ENCODE measurements around the gene MYO9B. TPM values are rescaled to one million over a fixed set of nuclear protein-coding genes. Genes with fewer than 3 reads are reported as not detected.

Gene MYO9B
- total RNA-seq, 2 donors from 2014 or later, result 79.4 to 96.8 TPM

DNA sequence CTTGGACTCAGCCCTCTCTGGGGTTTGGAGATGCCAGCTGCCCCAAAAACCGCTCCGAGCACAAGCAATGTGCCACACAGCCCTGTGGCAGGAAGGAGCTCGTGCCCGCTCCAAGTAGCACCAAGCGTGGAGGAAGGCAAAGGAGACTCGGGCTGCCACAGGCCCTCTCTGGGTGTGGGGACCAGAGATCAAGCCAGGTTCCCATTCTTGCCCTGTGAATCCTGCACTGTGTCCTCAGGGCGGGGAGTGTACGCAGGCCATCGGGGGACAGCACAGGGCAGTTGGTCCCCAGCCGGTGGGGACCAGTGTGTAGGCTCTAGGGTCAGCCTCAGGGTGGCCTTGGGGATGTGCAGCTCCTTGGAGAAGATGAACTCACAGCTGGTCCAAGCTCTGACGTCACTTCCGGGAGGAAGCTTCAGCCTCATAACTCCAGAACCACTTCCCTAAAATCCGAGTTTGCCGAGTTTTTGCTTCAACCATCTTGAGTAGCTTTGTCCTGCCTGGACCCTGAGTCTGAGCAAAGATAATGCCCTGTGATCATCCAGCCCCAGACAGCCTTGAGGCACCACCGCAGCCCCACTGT, 39.6 kb upstream of the MYO9B start:
- Histone ChIP-seq H3K4me3 (ENCODE audit: low read length) (no peak overlapping the region), H3K27ac (ENCODE audit: low read depth, low read length) (no peak overlapping the region), H3K4me1 (ENCODE audit: control insufficient read depth, insufficient read depth, low read length) (no peaks in the 10 kb centered on the region), H3K9me3 (ENCODE audit: control insufficient read depth, low read length) (no peaks in the 10 kb centered on the region), H3K27me3 (ENCODE audit: control insufficient read depth, insufficient read depth, low read length, poor library complexity, severe bottlenecking) (no peaks in the 10 kb centered on the region), H3K36me3 (ENCODE audit: control insufficient read depth, insufficient read depth, low read length) (no peaks in the 10 kb centered on the region), H3K9ac (ENCODE audit: extremely low read depth, low read length, poor library complexity, severe bottlenecking) (no peak overlapping the region)
- Mint-ChIP-seq H3K27ac (peak overlapping the region; percentile 66), H3K27me3 (ENCODE audit: insufficient read depth) (peaks cover 2% of the 10 kb centered on the region), H3K4me1 (no peaks in the 10 kb centered on the region), H3K4me3 (no peak overlapping the region), H3K36me3 (ENCODE audit: low read depth) (no peaks in the 10 kb centered on the region), H3K9me3 (no peaks in the 10 kb centered on the region)
- no peak for DNase-seq
- WGBS, 2 experiments (ENCODE audit: insufficient coverage in 1 of 2, insufficient read length in 1 of 2), result 92 to 98% methylated on average over 11 to 15 of the region's 15 CpGs
- TF ChIP-seq, protein P1, sequence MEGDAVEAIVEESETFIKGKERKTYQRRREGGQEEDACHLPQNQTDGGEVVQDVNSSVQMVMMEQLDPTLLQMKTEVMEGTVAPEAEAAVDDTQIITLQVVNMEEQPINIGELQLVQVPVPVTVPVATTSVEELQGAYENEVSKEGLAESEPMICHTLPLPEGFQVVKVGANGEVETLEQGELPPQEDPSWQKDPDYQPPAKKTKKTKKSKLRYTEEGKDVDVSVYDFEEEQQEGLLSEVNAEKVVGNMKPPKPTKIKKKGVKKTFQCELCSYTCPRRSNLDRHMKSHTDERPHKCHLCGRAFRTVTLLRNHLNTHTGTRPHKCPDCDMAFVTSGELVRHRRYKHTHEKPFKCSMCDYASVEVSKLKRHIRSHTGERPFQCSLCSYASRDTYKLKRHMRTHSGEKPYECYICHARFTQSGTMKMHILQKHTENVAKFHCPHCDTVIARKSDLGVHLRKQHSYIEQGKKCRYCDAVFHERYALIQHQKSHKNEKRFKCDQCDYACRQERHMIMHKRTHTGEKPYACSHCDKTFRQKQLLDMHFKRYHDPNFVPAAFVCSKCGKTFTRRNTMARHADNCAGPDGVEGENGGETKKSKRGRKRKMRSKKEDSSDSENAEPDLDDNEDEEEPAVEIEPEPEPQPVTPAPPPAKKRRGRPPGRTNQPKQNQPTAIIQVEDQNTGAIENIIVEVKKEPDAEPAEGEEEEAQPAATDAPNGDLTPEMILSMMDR (conservative IDR thresholded peaks at IDR 0.05), result no peak

DNA sequence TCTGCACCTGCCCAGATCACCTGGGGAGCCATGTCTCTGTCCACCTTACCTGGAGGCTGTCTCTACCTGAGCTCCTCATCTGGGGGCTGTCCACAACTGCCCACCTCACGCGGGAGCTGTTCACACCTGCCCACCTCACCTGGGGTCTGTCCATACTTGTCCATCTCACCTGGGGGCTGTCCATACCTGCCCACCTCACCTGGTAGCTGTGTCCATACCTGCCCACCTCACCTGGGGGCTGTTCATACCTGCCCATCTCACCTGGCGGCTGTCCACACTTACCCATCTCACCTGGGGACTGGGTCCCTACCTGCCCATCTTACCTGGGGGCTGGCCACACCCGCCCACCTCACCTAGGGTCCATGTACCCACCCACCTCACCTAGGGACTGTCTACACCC, 38.9 kb upstream of the MYO9B start:
- WGBS, 2 experiments (ENCODE audit: insufficient coverage in 1 of 2, insufficient read length in 1 of 2), result 89 to 96% methylated on average over 4 of the region's 4 CpGs
- H3K27ac Mint-ChIP-seq, result no peak overlapping the region
- no peaks in the 10 kb centered on the region for H3K4me1 ChIP-seq (ENCODE audit: control insufficient read depth, insufficient read depth, low read length)
- no peaks in the 10 kb centered on the region for H3K36me3 ChIP-seq (ENCODE audit: control insufficient read depth, insufficient read depth, low read length)
- H3K4me3 Mint-ChIP-seq, result no peak overlapping the region
- H3K4me1 Mint-ChIP-seq, result no peaks in the 10 kb centered on the region
- no peak for DNase-seq
- no peaks in the 10 kb centered on the region for H3K9me3 ChIP-seq (ENCODE audit: control insufficient read depth, low read length)
- H3K36me3 Mint-ChIP-seq (ENCODE audit: low read depth), result no peaks in the 10 kb centered on the region
- no peaks in the 10 kb centered on the region for H3K9me3 Mint-ChIP-seq
- H3K4me3 ChIP-seq (ENCODE audit: low read length), result no peak overlapping the region
- no peak overlapping the region for H3K27ac ChIP-seq (ENCODE audit: low read depth, low read length)
- TF ChIP-seq, protein P1 (conservative IDR thresholded peaks at IDR 0.05), result no peak
- H3K9ac ChIP-seq (ENCODE audit: extremely low read depth, low read length, poor library complexity, severe bottlenecking), result no peak overlapping the region
- H3K27me3 ChIP-seq (ENCODE audit: control insufficient read depth, insufficient read depth, low read length, poor library complexity, severe bottlenecking), result no peaks in the 10 kb centered on the region
- H3K27me3 Mint-ChIP-seq (ENCODE audit: insufficient read depth), result peaks cover 2% of the 10 kb centered on the region

- TF ChIP-seq, protein P1 (conservative IDR thresholded peaks at IDR 0.05), result no peak
- H3K9me3 Mint-ChIP-seq, result no peaks in the 10 kb centered on the region
- no peak overlapping the region for H3K27ac Mint-ChIP-seq
- Histone ChIP-seq H3K4me1 (ENCODE audit: control insufficient read depth, insufficient read depth, low read length) (no peaks in the 10 kb centered on the region), H3K4me3 (ENCODE audit: low read length) (no peak overlapping the region), H3K27me3 (ENCODE audit: control insufficient read depth, insufficient read depth, low read length, poor library complexity, severe bottlenecking) (no peaks in the 10 kb centered on the region), H3K9me3 (ENCODE audit: control insufficient read depth, low read length) (no peaks in the 10 kb centered on the region), H3K9ac (ENCODE audit: extremely low read depth, low read length, poor library complexity, severe bottlenecking) (no peak overlapping the region), H3K36me3 (ENCODE audit: control insufficient read depth, insufficient read depth, low read length) (no peaks in the 10 kb centered on the region), H3K27ac (ENCODE audit: low read depth, low read length) (no peak overlapping the region)
- no peak for DNase-seq
- no peak overlapping the region for H3K4me3 Mint-ChIP-seq
- H3K4me1 Mint-ChIP-seq, result no peaks in the 10 kb centered on the region
- H3K27me3 Mint-ChIP-seq (ENCODE audit: insufficient read depth), result peaks cover 2% of the 10 kb centered on the region
- 91% methylated on average over 6 of the region's 6 CpGs; no CpG with 5 or more reads in 1 of the 2 experiments for WGBS, 2 experiments (ENCODE audit: insufficient coverage in 1 of 2, insufficient read length in 1 of 2)
- no peaks in the 10 kb centered on the region for H3K36me3 Mint-ChIP-seq (ENCODE audit: low read depth)
Measured at GRCh38 chr19:17037184-17037583, 38.4 kb upstream of the MYO9B start.
